GM12891 (cell line): ENCODE measurements around the gene OTOG.

Experiments used
- DNase-seq: peaks from one replicate; pipeline ENCODE4 v3.0.0; 2011; ENCODE audit warnings: low spot score; ENCODE audit not compliant: insufficient read length
- FAIRE-seq: peaks from 2 replicates; lab custom pipeline; 2011; peaks lifted over from hg19 to GRCh38; lab: Jason Lieb, UNC
- PAX5 ChIP-seq: IDR thresholded peaks from 2 replicates; pipeline ENCODE4 v1.6.1; 2011; ENCODE audit warnings: low read length, moderate library complexity, mild to moderate bottlenecking; ENCODE audit not compliant: insufficient read depth, severe bottlenecking
- POLR2A ChIP-seq: IDR thresholded peaks from 2 replicates; pipeline ENCODE4 v1.6.1; 2011; ENCODE audit warnings: low read depth, low read length, control low read depth
- POLR2AphosphoS5 ChIP-seq: IDR thresholded peaks from 2 replicates; pipeline ENCODE4 v1.6.1; 2011; ENCODE audit warnings: low read depth, low read length, control low read depth
- POU2F2 ChIP-seq: IDR thresholded peaks from 2 replicates; pipeline ENCODE4 v1.6.1; 2011; ENCODE audit warnings: low read depth, mild to moderate bottlenecking, control low read depth, low read length, moderate library complexity
- SPI1 ChIP-seq: IDR thresholded peaks from 2 replicates; pipeline ENCODE4 v1.6.1; 2011; ENCODE audit warnings: low read depth, low read length, control low read depth
- TAF1 ChIP-seq: IDR thresholded peaks from 2 replicates; pipeline ENCODE4 v1.6.1; 2011; ENCODE audit warnings: low read depth, low read length, control low read depth

Gene OTOG

DNA sequence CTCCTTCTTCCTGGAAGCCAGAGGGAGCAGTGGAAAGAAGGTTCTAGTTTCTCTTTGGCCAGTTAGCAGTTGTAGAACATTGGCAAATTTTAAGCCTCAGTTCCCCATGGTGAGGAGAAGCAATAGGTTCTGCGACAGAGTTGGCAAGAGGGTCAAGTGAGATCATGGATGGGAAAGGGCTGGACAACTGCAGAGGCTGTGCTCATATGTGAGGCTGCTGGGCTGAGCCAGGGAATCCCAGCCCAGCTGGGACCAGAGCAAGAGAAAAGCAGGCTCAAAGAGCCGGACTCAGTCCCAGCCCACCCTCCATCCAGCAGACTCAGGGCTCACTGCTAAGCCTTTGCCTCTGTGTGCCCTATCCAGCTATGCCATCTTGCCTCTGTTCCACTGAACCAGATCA lies 105.5 kb downstream of the OTOG start:
- no peak for TF ChIP-seq SPI1
- no peak for TF ChIP-seq PAX5
- TF ChIP-seq POU2F2 = no peak
- TF ChIP-seq POLR2AphosphoS5 = no peak
- no peak for TF ChIP-seq TAF1
- no peak for TF ChIP-seq POLR2A
- FAIRE-seq = no peak

DNA sequence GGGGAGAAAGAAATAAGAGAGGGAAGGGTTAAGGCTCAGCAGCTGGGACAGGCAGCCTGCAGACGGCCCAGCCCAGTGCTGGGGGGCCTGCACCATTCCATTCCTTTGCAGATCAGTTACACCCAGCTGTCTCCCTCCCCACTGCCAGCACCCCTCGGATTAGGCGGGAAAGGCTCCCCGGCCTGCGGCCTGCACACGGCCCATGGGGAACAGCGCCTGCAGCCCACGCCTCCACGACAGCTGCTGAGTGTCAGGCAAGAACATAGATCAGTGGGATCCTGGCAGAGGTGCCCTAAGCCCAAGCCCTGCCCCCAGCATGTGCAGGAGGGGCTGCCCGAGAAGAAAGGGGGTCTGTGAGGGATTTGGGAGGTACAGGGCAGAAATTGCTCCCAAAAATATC lies 106.6 kb downstream of the OTOG start:
- TF ChIP-seq SPI1 = no peak
- TF ChIP-seq POLR2AphosphoS5 = no peak
- no peak for TF ChIP-seq POLR2A
- no peak for TF ChIP-seq PAX5
- no peak for TF ChIP-seq TAF1
- TF ChIP-seq POU2F2 = no peak
- DNase-seq (no peak), FAIRE-seq (no peak)

More for the DNA sequence above, 105.5 kb downstream of the OTOG start:
- no peak for DNase-seq

DNA sequence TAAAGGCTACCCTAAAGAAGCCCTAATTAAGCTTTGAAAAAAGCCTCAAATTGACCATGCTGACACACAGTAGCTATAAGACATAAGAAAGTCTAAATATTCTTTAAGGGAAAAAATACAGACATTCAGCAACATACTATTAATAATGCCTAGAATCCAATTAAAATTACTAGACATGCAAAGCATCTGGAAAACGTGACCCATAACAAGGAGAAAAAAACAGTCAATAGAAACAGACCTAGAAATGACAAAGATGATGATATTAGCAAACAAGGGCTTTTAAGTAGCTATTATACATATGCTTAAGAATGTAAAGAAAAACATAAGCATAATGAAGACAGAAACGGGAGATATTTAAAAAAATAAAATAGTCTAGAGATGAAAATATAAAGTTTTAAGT lies 108.6 kb downstream of the OTOG start:
- TF ChIP-seq POLR2A (no peak), POU2F2 (no peak), SPI1 (no peak), PAX5 (no peak), POLR2AphosphoS5 (no peak), TAF1 (no peak)
- FAIRE-seq (no peak), DNase-seq (no peak)

DNA sequence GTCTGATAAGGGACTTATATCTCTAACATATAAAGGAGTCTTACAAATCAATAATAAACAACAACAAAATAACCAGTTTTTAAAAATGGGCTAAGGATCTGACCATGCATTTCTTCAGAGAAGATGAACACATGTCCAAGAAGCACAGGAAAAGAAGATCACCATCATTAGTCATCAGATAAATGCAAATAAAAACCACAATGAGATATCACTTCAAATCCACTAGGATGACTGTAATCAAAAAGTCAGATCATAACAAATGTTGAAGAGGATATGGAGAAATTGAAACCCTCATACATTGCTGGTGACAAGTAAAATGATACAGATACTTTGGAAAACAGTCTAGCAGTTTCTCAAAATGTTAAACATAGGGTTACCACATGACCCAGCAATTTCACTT lies 111.2 kb downstream of the OTOG start:
- FAIRE-seq (no peak), DNase-seq (no peak)
- TF ChIP-seq POLR2AphosphoS5 (no peak), PAX5 (no peak), POU2F2 (no peak), POLR2A (no peak), SPI1 (no peak), TAF1 (no peak)

DNA sequence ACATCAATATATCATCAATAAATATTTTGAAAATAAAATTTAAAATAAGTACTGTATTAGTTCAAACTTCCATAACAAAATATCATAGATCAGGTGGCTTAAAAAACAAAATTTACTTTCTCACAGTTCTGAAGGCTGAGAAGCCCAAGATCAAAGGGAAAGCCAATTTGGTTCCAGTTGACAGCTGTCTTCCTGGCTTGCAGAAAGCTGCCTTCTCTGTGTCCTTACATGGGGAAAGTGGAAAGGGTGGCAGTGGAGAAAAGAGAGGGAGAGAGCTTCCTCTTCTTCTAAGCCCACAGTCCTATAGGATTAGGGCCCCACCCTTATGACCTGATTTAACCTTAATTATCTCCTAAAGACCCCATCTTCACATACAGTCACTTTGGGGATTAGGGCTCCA lies 121.1 kb downstream of the OTOG start:
- TF ChIP-seq POLR2A (no peak), PAX5 (no peak), POU2F2 (no peak), TAF1 (no peak), POLR2AphosphoS5 (no peak), SPI1 (no peak)
- FAIRE-seq (no peak), DNase-seq (no peak)

DNA sequence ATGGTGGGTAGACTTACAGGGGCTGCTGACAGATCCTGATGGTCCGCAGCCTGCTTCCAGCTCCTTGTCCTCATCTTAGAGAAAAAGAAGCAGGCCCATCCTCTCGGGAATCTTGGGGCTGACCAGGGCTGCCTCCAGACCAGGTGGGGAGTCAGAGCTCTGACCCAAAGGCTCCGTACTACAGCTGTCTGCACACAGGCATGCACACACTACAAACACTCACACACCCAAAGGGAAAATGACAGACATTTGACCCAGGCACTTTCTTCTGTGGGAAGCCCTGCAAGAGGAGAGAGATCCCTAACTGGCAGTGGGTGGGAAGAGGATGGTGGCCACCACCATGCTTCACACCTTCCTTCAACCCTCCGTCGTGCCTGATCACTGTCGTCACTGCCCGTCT lies 125.4 kb downstream of the OTOG start:
- no peak for DNase-seq
- no peak for FAIRE-seq
- no peak for TF ChIP-seq PAX5

DNA sequence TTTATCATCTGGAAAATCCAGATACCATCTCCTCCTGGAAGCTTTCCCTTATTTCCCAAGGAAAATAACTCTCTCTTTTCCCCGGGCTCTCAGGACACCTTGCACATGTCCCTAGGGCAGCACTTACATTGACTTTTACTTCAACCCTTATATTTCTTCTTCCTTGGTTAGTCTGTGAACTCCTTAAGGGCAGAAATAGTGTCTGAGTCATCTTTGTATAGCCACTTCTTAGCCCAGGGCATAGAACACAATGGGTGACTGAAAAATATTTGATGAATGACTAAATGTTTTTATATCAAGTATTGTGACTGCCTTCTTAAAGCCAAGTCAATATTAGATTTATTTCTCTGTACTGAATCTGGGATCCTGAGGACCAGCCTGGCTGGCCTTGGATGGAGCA lies 126.9 kb downstream of the OTOG start:
- no peak for DNase-seq
- TF ChIP-seq POLR2AphosphoS5 (no peak), POU2F2 (no peak), SPI1 (no peak), POLR2A (no peak), TAF1 (no peak), PAX5 (no peak)
- no peak for FAIRE-seq

DNA sequence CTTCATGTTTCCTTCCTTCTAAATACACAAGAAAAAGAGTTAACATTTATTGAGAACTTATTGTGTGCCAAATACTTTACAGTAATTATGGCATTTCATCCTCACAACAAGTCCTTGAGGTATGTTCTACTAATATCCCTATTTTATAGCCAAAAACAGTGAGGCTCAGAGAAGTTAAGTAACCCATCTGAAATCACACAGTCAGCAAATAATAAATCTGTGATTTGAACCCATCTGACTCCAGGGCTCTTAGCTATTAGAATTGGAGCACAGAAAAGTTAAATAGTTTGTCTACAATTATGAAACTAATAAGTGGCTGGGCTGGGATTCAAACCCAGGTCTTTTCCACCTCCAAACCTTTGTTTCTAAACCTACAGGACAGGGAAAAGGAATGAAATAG lies 135.8 kb downstream of the OTOG start:
- TF ChIP-seq POLR2A (no peak), PAX5 (no peak), POU2F2 (no peak), SPI1 (no peak)
- FAIRE-seq (no peak), DNase-seq (no peak)

DNA sequence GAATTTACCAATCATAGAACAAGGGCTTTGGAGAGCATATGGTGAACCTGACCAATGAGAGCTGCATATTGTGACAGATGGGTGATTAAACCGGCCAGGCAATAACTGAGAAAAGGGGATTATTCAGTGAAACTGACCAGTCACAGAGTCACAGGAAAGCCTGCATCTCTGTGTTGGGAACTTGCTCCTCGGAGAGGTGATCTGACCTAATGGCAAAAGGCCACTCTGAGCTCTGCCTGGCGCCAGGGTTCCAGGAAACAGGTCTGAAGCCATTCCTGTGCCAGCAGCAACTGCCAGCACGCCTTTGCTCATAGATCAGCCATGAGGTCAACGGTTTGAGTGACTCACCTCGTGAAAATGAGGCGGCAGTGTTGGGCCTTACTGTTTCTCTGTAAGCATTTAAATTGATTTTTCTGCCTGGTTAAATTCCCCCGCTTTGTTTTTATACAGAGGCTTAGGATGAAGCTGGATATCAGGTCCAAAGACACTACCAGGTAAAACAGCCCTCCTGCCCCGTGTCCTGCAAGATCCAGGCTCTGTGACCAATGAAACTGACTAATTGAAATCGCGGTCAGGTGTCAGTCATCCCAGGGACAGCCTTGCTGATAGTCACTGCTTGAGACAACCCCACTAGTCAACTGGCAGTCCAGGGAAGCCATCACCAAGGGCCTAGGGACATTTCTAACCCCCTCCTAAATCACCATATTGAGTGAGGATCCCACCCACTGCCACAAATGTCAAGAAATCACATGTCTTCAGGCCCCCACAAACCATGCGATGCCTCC lies 136.5 kb downstream of the OTOG start:
- no peak for FAIRE-seq
- DNase-seq = no peak
- no peak for TF ChIP-seq SPI1
- no peak for TF ChIP-seq POU2F2
- TF ChIP-seq TAF1 = no peak
- TF ChIP-seq PAX5 = no peak
- TF ChIP-seq POLR2AphosphoS5 = no peak

DNA sequence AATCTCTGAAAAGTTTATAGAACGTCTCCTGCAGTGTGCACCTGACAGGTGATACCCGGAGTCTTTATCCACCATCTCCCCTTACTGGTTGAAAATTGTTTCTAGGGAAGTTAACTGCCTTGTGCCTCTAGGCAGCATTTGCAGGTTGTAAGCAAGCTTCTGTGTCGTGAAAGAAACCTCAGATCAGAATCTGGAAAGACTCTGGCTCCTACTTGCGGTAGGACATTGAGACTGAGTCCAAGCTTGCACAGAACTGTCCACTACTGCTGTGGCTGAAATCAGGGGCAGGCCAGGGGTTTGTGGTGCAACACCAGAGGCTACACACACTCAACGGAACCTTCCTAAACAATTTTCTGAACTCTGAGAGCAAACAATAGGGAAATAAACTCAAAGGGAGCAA lies 137.5 kb downstream of the OTOG start:
- no peak for FAIRE-seq
- DNase-seq = no peak
- TF ChIP-seq PAX5 (no peak), POLR2A (no peak), TAF1 (no peak), POLR2AphosphoS5 (no peak), POU2F2 (no peak), SPI1 (no peak)
